Spleen (tissue), 13 donors: ENCODE data around the gene OR6S1. TPM values are rescaled to one million over a fixed set of nuclear protein-coding genes. Genes with fewer than 3 reads are reported as not detected.

Source experiments
- DNase-seq: peaks from one replicate; pipeline ENCODE4 v3.0.0-alpha.2; 2020
- H3K27ac ChIP-seq, 8 donors: fragments of 200-600 bp; sonication (generic) in 7 of 8; 1 replicate in 4 of 8; 2 replicates in 4 of 8; pipeline versions ENCODE4 v1.5.0 to v1.8.0; 2016 to 2021; ENCODE audit warnings: inconsistent platforms in 4 of 8, mild to moderate bottlenecking in 4 of 8, moderate library complexity in 1 of 8
- H3K27me3 ChIP-seq, 7 donors: fragments of 200-600 bp; sonication (generic) in 6 of 7; replicated peaks in 1 of 7; 1 replicate in 4 of 7; 2 replicates in 3 of 7; pipeline versions ENCODE4 v1.5.0 to v1.8.0; 2016 to 2021; ENCODE audit warnings: inconsistent platforms in 3 of 7, mild to moderate bottlenecking in 1 of 7
- H3K36me3 ChIP-seq, 6 donors: fragments of 200-600 bp; sonication (generic) in 5 of 6; 1 replicate in 4 of 6; 2 replicates in 2 of 6; pipeline versions ENCODE4 v1.5.0 to v1.8.0; 2016 to 2021; ENCODE audit warnings: inconsistent platforms in 2 of 6
- H3K4me1 ChIP-seq, 6 donors: fragments of 200-600 bp; sonication (generic) in 5 of 6; 1 replicate in 3 of 6; 2 replicates in 3 of 6; pipeline versions ENCODE4 v1.5.0 to v1.8.0; 2016 to 2021; ENCODE audit warnings: inconsistent platforms in 3 of 6
- H3K4me3 ChIP-seq, 8 donors: fragments of 200-600 bp; sonication (generic) in 7 of 8; 1 replicate in 4 of 8; 2 replicates in 4 of 8; pipeline versions ENCODE4 v1.5.0 to v1.8.0; 2016 to 2021; ENCODE audit warnings: inconsistent platforms in 4 of 8, mild to moderate bottlenecking in 4 of 8, moderate library complexity in 2 of 8
- H3K9me3 ChIP-seq, 8 donors: fragments of 200-600 bp; sonication (generic) in 7 of 8; 1 replicate in 4 of 8; 2 replicates in 4 of 8; pipeline versions ENCODE4 v1.5.0 to v1.8.0; 2016 to 2021; ENCODE audit warnings: inconsistent platforms in 4 of 8
- CTCF ChIP-seq, 11 experiments: fragments of 200-600 bp in 7 of 11; fragments of 450-650 bp in 4 of 11; sonication (generic) in 4 of 11; IDR thresholded peaks in 8 of 11; conservative IDR thresholded peaks in 3 of 11; 1 replicate in 7 of 11; 2 replicates in 4 of 11; pipeline versions ENCODE4 v1.4.0 to v1.8.0; 2016 to 2021; ENCODE audit warnings: antibody characterized with exemption in 11 of 11, inconsistent platforms in 4 of 11, mild to moderate bottlenecking in 1 of 11
- POLR2A ChIP-seq, 3 donors: fragments of 450-650 bp; IDR thresholded peaks; one replicate each; pipeline ENCODE4 v1.5.1; 2017; ENCODE audit warnings: antibody characterized with exemption in 3 of 3, mild to moderate bottlenecking in 1 of 3
- POLR2AphosphoS5 ChIP-seq, 3 donors: sonication (generic); formaldehyde crosslinking; IDR thresholded peaks; one replicate each; pipeline ENCODE4 v1.5.1; 2017; ENCODE audit warnings: antibody characterized with exemption in 3 of 3
- WGBS, 5 donors: extraction: QIAGEN DNeasy Blood & Tissue Kit in 3 of 5; methylation state at CpG; one replicate each; pipeline versions ENCODE4 v1.1.5 to v1.1.7; 2013 to 2018; 5-methylcytosine and 5-hydroxymethylcytosine counted together
- intact Hi-C: fragments of 100-400 bp; cut with DNase I; formaldehyde crosslinking; loops from one replicate; pipeline ENCODE4 v1.15.0; 2023; ENCODE audit warnings: low total_unique reads
- long read RNA-seq, 2 donors: transcript quantifications; one replicate each; lab custom pipeline, GENCODE V29; 2026
- polyA plus RNA-seq, 3 donors: library from polyadenylated mRNA; stranded (reverse); fragments of 200-250 nt; gene quantifications; one replicate each; pipeline ENCODE4 v1.2.1, GENCODE V29; 2013
- total RNA-seq, 7 donors: library from RNA; depleted of rRNA in 3 of 7; stranded (reverse); fragments of >200 nt in 3 of 7; fragmentation: NEBNext Ultra II Directional in 4 of 7; extraction: Animal tissue kit (Norgen Biotek cat#: 25700) in 4 of 7; gene quantifications; one replicate each; pipeline versions ENCODE4 v1.1.0 to v1.2.1, GENCODE V29; 2016 to 2021
- donor health status: healthy with polysubstance abuse.
- donor health status: DM: no; HTN: no; CAD: no; lungs with moderate emphysema.
- donor health status: DM: no; HTN: no; CAD: no.
- donor health status: Bipolar disorder and iron deficiency.
- donor health status: healthy.
- donor health status: DM: no; HTN: no; CAD: no.
- donor health status: DM: yes; HTN: yes; CAD: no.

Gene OR6S1
- total RNA-seq (under 1 TPM in 2 of 7 donors, not detected in 5; 0.27 to 0.77 TPM), polyA plus RNA-seq (under 1 TPM in 1 of 3 donors, not detected in 2; 0.10 TPM)
- long read RNA-seq, donor 1: 0 reads
- long read RNA-seq, donor 2: 0 reads

GRCh38 chr14:20641591-20641990 is at the start of gene OR6S1:
Gene OR6S1, minus strand, starts transcription at chr14:20641691. Its CDS starts 0 bp downstream, at chr14:20641691.
- H3K27ac ChIP-seq: no peak within 1 kb of the TSS

DNA sequence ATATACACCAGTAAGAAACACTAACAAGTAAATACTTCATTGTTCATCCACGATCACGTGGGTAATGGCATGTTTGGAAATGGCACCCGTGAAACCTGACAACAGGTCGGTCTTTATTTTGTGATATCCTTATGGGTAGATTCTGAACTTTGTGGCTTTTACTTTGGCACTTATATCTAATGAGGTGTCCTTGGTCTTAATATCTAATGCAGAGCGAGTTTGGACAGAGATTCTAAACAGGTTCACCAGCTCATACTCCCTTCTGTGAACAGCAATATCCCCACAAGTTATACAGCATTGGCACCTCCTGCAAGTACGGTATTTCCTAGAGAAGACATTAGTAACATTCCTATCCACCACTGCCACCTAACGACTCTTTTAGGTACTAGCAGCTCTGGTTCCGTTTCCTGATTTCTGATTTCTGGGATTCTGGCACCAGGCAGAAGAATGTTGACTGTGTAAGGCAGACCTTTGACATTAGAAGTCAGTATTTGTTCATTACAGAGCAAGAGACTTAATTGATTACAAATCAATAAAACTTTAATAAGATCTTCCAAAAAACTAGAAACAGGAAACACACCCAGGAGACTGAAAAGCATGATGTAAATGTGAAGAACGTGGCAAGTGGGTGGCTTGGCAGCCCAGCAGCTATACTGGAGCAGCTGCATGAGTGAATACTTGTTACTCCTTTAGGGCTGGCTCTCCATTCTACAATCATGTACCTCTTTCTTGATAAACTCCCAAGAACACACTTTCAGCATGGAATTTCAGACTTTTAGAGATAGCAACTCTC is 49.6 kb upstream of the OR6S1 start:
- H3K36me3 ChIP-seq: peaks cover 0 to 5% (median 0%) of the 10 kb centered on the region in 6 donors
- 30 to 43% (median 33%) methylated on average over 9 of the region's 9 CpGs for WGBS, 5 donors
- H3K4me3 ChIP-seq: no peak overlapping the region
- intact Hi-C loops: loop anchor here (5.0 to 10.0 kb wide), 2 partner anchors 284 to 364 kb away; no protein-coding TSS in a partner anchor
- TF ChIP-seq CTCF (IDR thresholded peaks at IDR 0.05 in 8 of 11, conservative IDR thresholded peaks at IDR 0.05 in 3 of 11) (peak; percentile 75 to 93 (median 88)), POLR2A (IDR thresholded peaks at IDR 0.05) (peak in 1 of 3 donors; percentile 8), POLR2AphosphoS5 (IDR thresholded peaks at IDR 0.05) (no peak)
- no peak overlapping the region for H3K27ac ChIP-seq
- no peak for DNase-seq
- H3K9me3 ChIP-seq: no peaks in the 10 kb centered on the region
- peaks cover 0 to 10% (median 2%) of the 10 kb centered on the region in 6 donors for H3K4me1 ChIP-seq
- H3K27me3 ChIP-seq: no peaks in the 10 kb centered on the region

More at GRCh38 chr14:20641591-20641990, at the start of gene OR6S1:
- WGBS, 5 donors: 82 to 97% (median 91%) methylated on average over 2 of the region's 2 CpGs
- DNase-seq: no peak
- H3K27me3 ChIP-seq: peaks cover 0 to 28% (median 0%) of the 10 kb centered on the region in 7 donors
- no peak within 1 kb of the TSS for H3K4me3 ChIP-seq
- no peaks in the 10 kb centered on the region for H3K9me3 ChIP-seq
- intact Hi-C loops: no loop called here
- no peak for TF ChIP-seq CTCF (IDR thresholded peaks at IDR 0.05 in 8 of 11, conservative IDR thresholded peaks at IDR 0.05 in 3 of 11)
- H3K4me1 ChIP-seq: no peaks in the 10 kb centered on the region
- H3K36me3 ChIP-seq: no peaks in the 10 kb centered on the region

- no peak within 1 kb of the TSS for H3K4me3 ChIP-seq
- no peak for DNase-seq
- TF ChIP-seq POLR2AphosphoS5 (IDR thresholded peaks at IDR 0.05) (no peak), CTCF (IDR thresholded peaks at IDR 0.05 in 8 of 11, conservative IDR thresholded peaks at IDR 0.05 in 3 of 11) (no peak), POLR2A (IDR thresholded peaks at IDR 0.05) (no peak)
- 76 to 89% (median 81%) methylated on average over 7 of the region's 7 CpGs for WGBS, 5 donors
- H3K27me3 ChIP-seq: no peaks in the 10 kb centered on the region
- no peak within 1 kb of the TSS for H3K27ac ChIP-seq
- H3K4me1 ChIP-seq: peaks cover 0 to 34% (median 23%) of the 10 kb centered on the region in 6 donors
- H3K9me3 ChIP-seq: no peaks in the 10 kb centered on the region
- intact Hi-C loops: loop anchor here (5.0 to 10.0 kb wide), 2 partner anchors 76 to 214 kb away; no protein-coding TSS in a partner anchor
- H3K36me3 ChIP-seq: no peaks in the 10 kb centered on the region
Observed at GRCh38 chr14:20688167-20688839, 46.8 kb upstream of the OR6S1 start, which contains the start of gene ANG. Gene ANG, plus strand, starts transcription at chr14:20688764. Its CDS starts 4,801 bp downstream, at chr14:20693565.
